SU-DHL-6 (cell line): Measurements from ENCODE around the gene TSPAN18.

ENCODE experiments used
- CTCF ChIP-seq: fragments of 200-600 bp; sonication (generic); IDR thresholded peaks from one replicate; pipeline ENCODE4 v1.5.1; 2017; ENCODE audit warnings: antibody characterized with exemption, mild to moderate bottlenecking, low read length, moderate library complexity; ENCODE audit not compliant: insufficient read depth, poor library complexity, severe bottlenecking
- EZH2phosphoT487 ChIP-seq: fragments of 200-600 bp; sonication (generic), shearing (Covaris generic); conservative IDR thresholded peaks from 2 replicates; pipeline ENCODE4 v1.6.1; 2018; ENCODE audit warnings: mild to moderate bottlenecking, antibody characterized with exemption, low read length, moderate library complexity, mixed read lengths

GRCh38 chr11:44913502-44913901, 186.7 kb downstream of the TSPAN18 start:
- TF ChIP-seq EZH2phosphoT487 (no peak), CTCF (no peak)
